Left ventricle myocardium inferior (tissue), 1 donor: ENCODE measurements around the gene C1orf159. TPM values are rescaled to one million over a fixed set of nuclear protein-coding genes. Genes with fewer than 3 reads are reported as not detected.
"Not testable (repeated sequence)": the region's sequence is repeated elsewhere in the genome, so short reads cannot be mapped to it uniquely, and the experiment has no call there.

ENCODE experiments used
- DNase-seq: peaks from one replicate; pipeline ENCODE4 v3.0.0-alpha.2; 2020
- H3K27ac ChIP-seq: fragments of 200-600 bp; replicated peaks from 2 replicates; pipeline ENCODE4 v1.8.0; 2021
- H3K27me3 ChIP-seq: fragments of 200-600 bp; 2 replicates; pipeline ENCODE4 v1.8.0; 2021; ENCODE audit warnings: low read depth
- H3K36me3 ChIP-seq: fragments of 200-600 bp; 2 replicates; pipeline ENCODE4 v1.8.0; 2021
- H3K4me1 ChIP-seq: fragments of 200-600 bp; 2 replicates; pipeline ENCODE4 v1.8.0; 2021
- H3K4me3 ChIP-seq: fragments of 200-600 bp; 2 replicates; pipeline ENCODE4 v1.8.0; 2021; ENCODE audit warnings: mild to moderate bottlenecking, moderate library complexity
- H3K9me3 ChIP-seq: fragments of 200-600 bp; replicated peaks from 2 replicates; pipeline ENCODE4 v1.8.0; 2021
- CTCF ChIP-seq: fragments of 200-600 bp; IDR thresholded peaks from 2 replicates; pipeline ENCODE4 v1.8.0; 2021; ENCODE audit warnings: antibody characterized with exemption, mild to moderate bottlenecking, borderline replicate concordance
- intact Hi-C: fragments of 100-400 bp; cut with micrococcal nuclease; formaldehyde crosslinking; loops from one replicate; pipeline ENCODE4 v1.11.0; 2022
- total RNA-seq: library from RNA; stranded (reverse); fragmentation: NEBNext Ultra II Directional; extraction: Animal tissue kit (Norgen Biotek cat#: 25700); gene quantifications from one replicate; pipeline ENCODE4 v1.2.1, GENCODE V29; 2021
- donor health status: DM: no; HTN: yes; CAD: no; lungs with severe emphysema.

The C1orf159 gene
- total RNA-seq, 1 donor from 2014 or later = 3.8 TPM

GRCh38 chr1:1058088-1058905 is 57.6 kb downstream of the C1orf159 start:
- TF ChIP-seq CTCF = no peak
- Histone ChIP-seq H3K27ac (no peak overlapping the region), H3K36me3 (peaks cover 9% of the 10 kb centered on the region), H3K27me3 (peaks cover 66% of the 10 kb centered on the region), H3K4me3 (peak overlapping the region; percentile 72), H3K9me3 (no peaks in the 10 kb centered on the region), H3K4me1 (peaks cover 27% of the 10 kb centered on the region)
- intact Hi-C loops = no loop called here
- DNase-seq = no peak

GRCh38 chr1:1057769-1058087 is 58.2 kb downstream of the C1orf159 start:
- DNase-seq, H3K27ac ChIP-seq, H3K4me3 ChIP-seq, H3K36me3 ChIP-seq, H3K9me3 ChIP-seq, intact Hi-C loops: not testable (repeated sequence)
- Histone ChIP-seq H3K27me3 (peaks cover 61% of the 10 kb centered on the region), H3K4me1 (peaks cover 26% of the 10 kb centered on the region)

- no peak for DNase-seq
- peaks cover 46% of the 10 kb centered on the region for H3K27me3 ChIP-seq
- intact Hi-C loops = no loop called here
- no peak overlapping the region for H3K27ac ChIP-seq
- no peaks in the 10 kb centered on the region for H3K9me3 ChIP-seq
- no peak overlapping the region for H3K4me3 ChIP-seq
- H3K4me1 ChIP-seq = peaks cover 20% of the 10 kb centered on the region
- H3K36me3 ChIP-seq = peaks cover 21% of the 10 kb centered on the region
- TF ChIP-seq CTCF = no peak
Observed at GRCh38 chr1:1055841-1056736, 59.8 kb downstream of the C1orf159 start.

GRCh38 chr1:1054971-1055370 is 60.9 kb downstream of the C1orf159 start:
- Histone ChIP-seq H3K4me1 (peaks cover 23% of the 10 kb centered on the region), H3K27me3 (peaks cover 35% of the 10 kb centered on the region), H3K36me3 (peaks cover 29% of the 10 kb centered on the region), H3K4me3 (no peak overlapping the region), H3K9me3 (no peaks in the 10 kb centered on the region), H3K27ac (no peak overlapping the region)
- no peak for DNase-seq
- TF ChIP-seq CTCF = no peak
- intact Hi-C loops = no loop called here

GRCh38 chr1:1054099-1054700 is 61.7 kb downstream of the C1orf159 start:
- H3K9me3 ChIP-seq = no peaks in the 10 kb centered on the region
- peaks cover 27% of the 10 kb centered on the region for H3K27me3 ChIP-seq
- peaks cover 29% of the 10 kb centered on the region for H3K36me3 ChIP-seq
- TF ChIP-seq CTCF = no peak
- H3K4me3 ChIP-seq = no peak overlapping the region
- no peak overlapping the region for H3K27ac ChIP-seq
- peaks cover 15% of the 10 kb centered on the region for H3K4me1 ChIP-seq
- intact Hi-C loops = no loop called here
- DNase-seq = no peak
